HepG2 (cell line): ENCODE data around the gene PPP2R5C. TPM values are rescaled to one million over a fixed set of nuclear protein-coding genes. Genes with fewer than 3 reads are reported as not detected.

Experiments
- ATAC-seq: fragments of 200-7000 bp; cut with Tn5 transposase; 3 replicates; pipeline ENCODE4 v1.9.1; 2020; ENCODE audit warnings: mild to moderate bottlenecking, moderate library complexity
- BruUV-seq: library from RNA; stranded (reverse); fragments of 400-500 nt; replicated peaks from 2 replicates; lab custom pipeline; 2021; lab: Mats Ljungman, UMichigan
- CTCF ChIA-PET: fragments of 300-600 bp; formaldehyde crosslinking; extraction: SDS; loops from one replicate; lab custom pipeline; 2021; ENCODE audit warnings: low total read pairs, inconsistent platforms, low intra/inter-chr PET ratio; lab: Yijun Ruan, JAX
- POLR2A ChIA-PET: fragments of 350-600 bp; sonication (Branson Sonifier 250); formaldehyde crosslinking; loops from one replicate; lab custom pipeline; 2020; ENCODE audit warnings: antibody characterized with exemption, inconsistent platforms; lab: Yijun Ruan, JAX
- DNase-seq: peaks from one replicate; pipeline ENCODE4 v3.0.0-alpha.2; 2015; ENCODE audit warnings: low spot score
- FAIRE-seq: peaks from 3 replicates; lab custom pipeline; 2011; peaks lifted over from hg19 to GRCh38; lab: Jason Lieb, UNC
- H2AFZ ChIP-seq: one replicate; pipeline ENCODE4 v1.6.1; 2011; ENCODE audit warnings: low read length, inconsistent platforms
- H3K27ac ChIP-seq: fragments of 300-600 bp; 3 replicates; pipeline ENCODE4 v1.8.0; 2011; ENCODE audit warnings: mixed run types, mild to moderate bottlenecking, mixed read lengths, low read length, inconsistent platforms; ENCODE audit not compliant: insufficient read depth; ENCODE audit errors: extremely low read length
- H3K27me3 ChIP-seq, 2 experiments: fragments of 200-600 bp in 1 of 2; 2 replicates in 1 of 2; 3 replicates in 1 of 2; pipeline versions ENCODE4 v1.6.0 to v1.8.0; 2011; ENCODE audit warnings: low read length in 2 of 2, mild to moderate bottlenecking in 2 of 2, moderate library complexity in 2 of 2, inconsistent platforms in 1 of 2; ENCODE audit not compliant: insufficient read depth in 2 of 2, control insufficient read depth in 1 of 2
- H3K36me3 ChIP-seq, 2 experiments: fragments of 200-600 bp in 1 of 2; replicated peaks in 1 of 2; 2 replicates in 1 of 2; 3 replicates in 1 of 2; pipeline versions ENCODE4 v1.5.1 to v1.8.0; 2011; ENCODE audit warnings: low read length in 2 of 2, inconsistent platforms in 1 of 2; ENCODE audit not compliant: insufficient read depth in 2 of 2, control insufficient read depth in 1 of 2
- H3K4me1 ChIP-seq: 2 replicates; pipeline ENCODE4 v1.5.1; 2012; ENCODE audit warnings: low read length, inconsistent platforms; ENCODE audit not compliant: insufficient read depth
- H3K4me2 ChIP-seq: 2 replicates; pipeline ENCODE4 v1.6.0; 2011; ENCODE audit warnings: low read depth, low read length, inconsistent platforms
- H3K4me3 ChIP-seq, 3 experiments: fragments of 200-600 bp in 1 of 3; sonication (generic), shearing (Covaris generic) in 1 of 3; replicated peaks in 1 of 3; 2 replicates each; pipeline ENCODE4 v1.5.1; 2011 to 2016; ENCODE audit warnings: low read length in 3 of 3, inconsistent platforms in 2 of 3, low read depth in 2 of 3, mild to moderate bottlenecking in 2 of 3, control low read depth in 1 of 3, mixed read lengths in 1 of 3; ENCODE audit not compliant: insufficient read depth in 1 of 3
- H3K79me2 ChIP-seq: one replicate; pipeline ENCODE4 v1.6.1; 2011; ENCODE audit warnings: low read length, inconsistent platforms; ENCODE audit not compliant: insufficient read depth
- H3K9ac ChIP-seq: 2 replicates; pipeline ENCODE4 v1.6.0; 2011; ENCODE audit warnings: mild to moderate bottlenecking, low read depth, low read length, inconsistent platforms; ENCODE audit not compliant: insufficient read depth
- H3K9me3 ChIP-seq: 2 replicates; pipeline ENCODE4 v1.5.1; 2012; ENCODE audit warnings: mild to moderate bottlenecking, low read length
- H4K20me1 ChIP-seq: 2 replicates; pipeline ENCODE4 v1.6.0; 2011; ENCODE audit warnings: inconsistent platforms, mild to moderate bottlenecking, low read length, moderate library complexity; ENCODE audit not compliant: insufficient read depth
- FOXO1 ChIP-seq: sonication (generic); formaldehyde crosslinking; IDR thresholded peaks from 2 replicates; pipeline ENCODE4 v1.4.0; 2020; ENCODE audit warnings: missing genetic modification reagents
- POLR2A ChIP-seq, 2 experiments: IDR thresholded peaks; 2 replicates each; pipeline ENCODE4 v1.6.1; 2011; ENCODE audit warnings: low read depth in 2 of 2, low read length in 2 of 2, mild to moderate bottlenecking in 1 of 2, moderate library complexity in 1 of 2; ENCODE audit not compliant: insufficient read depth in 1 of 2
- POLR2AphosphoS5 ChIP-seq: IDR thresholded peaks from 2 replicates; pipeline ENCODE4 v1.6.1; 2012; ENCODE audit warnings: low read depth, low read length
- STAT5B ChIP-seq: sonication (generic); formaldehyde crosslinking; IDR thresholded peaks from 2 replicates; pipeline ENCODE4 v1.4.0; 2020; ENCODE audit warnings: missing genetic modification reagents
- TIGD3 ChIP-seq: sonication (generic); formaldehyde crosslinking; IDR thresholded peaks from 2 replicates; pipeline ENCODE4 v1.5.1; 2020; ENCODE audit warnings: mild to moderate bottlenecking, missing genetic modification reagents, borderline replicate concordance
- ZC3H13 ChIP-seq: sonication (generic); formaldehyde crosslinking; IDR thresholded peaks from 2 replicates; pipeline ENCODE4 v1.8.1; 2023; ENCODE audit warnings: mild to moderate bottlenecking, missing genetic modification reagents, moderate library complexity
- WGBS: methylation state at CpG from one replicate; pipeline ENCODE4 v1.1.6; 2017; ENCODE audit warnings: low lambda C conversion rate; 5-methylcytosine and 5-hydroxymethylcytosine counted together
- in situ Hi-C: cut with HindIII; loops from 2 replicates; pipeline ENCODE4 v1.10.0; 2017; ENCODE audit warnings: low pct_unique_long_range_greater_than_20kb; ENCODE audit not compliant: extremely low pct_ligation_motif_present
- intact Hi-C: fragments of 100-400 bp; cut with micrococcal nuclease; formaldehyde crosslinking; loops from one replicate; pipeline ENCODE4 v1.10.0; 2022; ENCODE audit not compliant: unreplicated experiment
- polyA plus RNA-seq, 8 experiments: library from polyadenylated mRNA; depleted of rRNA in 3 of 8; stranded (reverse) in 7 of 8; unstranded in 1 of 8; fragments of >200 nt; fragmentation: Illumina TruSeq in 4 of 8; extraction: Trizol in 4 of 8; gene quantifications; 2 replicates each; pipeline versions ENCODE4 v1.2.1 to v1.2.3, GENCODE V29; 2011 to 2016; ENCODE audit warnings: low read depth in 4 of 8, missing spikeins in 1 of 8, mixed read lengths in 1 of 8; ENCODE audit not compliant: insufficient read depth in 1 of 8
- total RNA-seq, 5 experiments: library from RNA; depleted of rRNA; stranded (reverse); fragments of >200 nt; fragmentation: Illumina TruSeq; extraction: Trizol; gene quantifications; 2 replicates each; pipeline ENCODE4 v1.2.3, GENCODE V29; 2016; ENCODE audit warnings: low read depth in 1 of 5
- TF ChIP-seq, protein P1 (sequence below): sonication (generic); formaldehyde crosslinking; IDR thresholded peaks from 2 replicates; pipeline ENCODE4 v1.9.0; 2021; ENCODE audit warnings: missing genetic modification reagents, borderline replicate concordance

PPP2R5C gene
- total and polyA plus RNA-seq, 2 of the 13 experiments (the other 11 are each of a cell fraction or from before 2014, with no cell fraction given): 74.3 to 78.5 TPM

DNA sequence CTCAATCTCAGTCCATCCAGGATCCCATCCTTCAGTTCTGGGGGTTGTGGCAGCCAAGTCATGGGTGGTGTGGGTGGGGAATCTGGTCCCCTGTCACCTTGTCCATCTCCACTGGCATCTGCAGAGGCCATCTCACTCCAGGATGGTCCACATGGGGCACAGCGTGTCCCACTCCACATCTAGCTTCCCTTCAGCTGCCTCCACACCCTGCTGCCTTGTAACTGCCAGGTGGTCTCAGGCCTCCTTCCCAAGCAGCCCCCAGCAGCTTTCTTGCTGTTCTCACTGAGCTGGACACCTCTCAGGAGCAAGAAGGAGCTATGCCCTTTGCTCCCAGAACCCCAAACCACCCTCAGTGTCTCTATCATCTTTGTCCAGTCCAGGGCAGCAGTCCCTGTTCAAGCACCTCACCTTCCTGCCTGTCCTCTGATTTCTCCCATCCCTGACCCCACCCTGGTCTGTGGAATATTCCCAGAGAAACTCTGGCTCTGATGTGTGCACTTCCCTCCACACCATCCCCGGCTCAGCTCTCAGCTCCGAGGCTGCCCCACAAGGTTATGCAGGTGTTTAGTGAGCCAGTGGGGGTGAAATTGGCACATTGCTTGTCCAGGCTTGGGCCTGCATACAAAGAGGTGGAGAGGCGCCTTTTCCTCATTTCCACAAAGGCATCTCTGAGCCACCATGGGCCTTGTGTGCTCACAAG is 189.2 kb downstream of the PPP2R5C start:
- H3K4me1 ChIP-seq: peaks cover 20% of the 10 kb centered on the region
- no peak for DNase-seq
- H2AFZ ChIP-seq: no peak overlapping the region
- peaks cover 15% of the 10 kb centered on the region for H3K79me2 ChIP-seq
- ATAC-seq: no peak
- H4K20me1 ChIP-seq: no peaks in the 10 kb centered on the region
- no peaks in the 10 kb centered on the region for H3K9me3 ChIP-seq
- CTCF ChIA-PET: no interaction called here
- no TSS peak for BruUV-seq
- WGBS: 53% methylated on average over 4 of the region's 4 CpGs
- no peak overlapping the region for H3K9ac ChIP-seq
- TF ChIP-seq TIGD3 (CRISPR knock-in tag): no peak
- no peak for TF ChIP-seq STAT5B
- TF ChIP-seq FOXO1 (CRISPR knock-in tag): no peak
- TF ChIP-seq ZC3H13 (CRISPR knock-in tag): peak; percentile 85
- TF ChIP-seq POLR2A (IDR thresholded peaks at IDR 0.05; ENCODE audit: insufficient read depth in 1 of 2, low read depth in 2 of 2, low read length in 2 of 2): peak in 1 of 2 experiments; percentile 54; a peak in 1 of 4 replicates
- peak; percentile 34; the same call in 1 of the 2 replicates for TF ChIP-seq POLR2AphosphoS5
- TF ChIP-seq, protein P1, sequence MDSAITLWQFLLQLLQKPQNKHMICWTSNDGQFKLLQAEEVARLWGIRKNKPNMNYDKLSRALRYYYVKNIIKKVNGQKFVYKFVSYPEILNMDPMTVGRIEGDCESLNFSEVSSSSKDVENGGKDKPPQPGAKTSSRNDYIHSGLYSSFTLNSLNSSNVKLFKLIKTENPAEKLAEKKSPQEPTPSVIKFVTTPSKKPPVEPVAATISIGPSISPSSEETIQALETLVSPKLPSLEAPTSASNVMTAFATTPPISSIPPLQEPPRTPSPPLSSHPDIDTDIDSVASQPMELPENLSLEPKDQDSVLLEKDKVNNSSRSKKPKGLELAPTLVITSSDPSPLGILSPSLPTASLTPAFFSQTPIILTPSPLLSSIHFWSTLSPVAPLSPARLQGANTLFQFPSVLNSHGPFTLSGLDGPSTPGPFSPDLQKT (CRISPR knock-in tag): no peak
- TF ChIP-seq, all 625 proteins: peak for 3
- no peak for FAIRE-seq
- H3K27me3 ChIP-seq: no peaks in the 10 kb centered on the region; a peak in 1 of 5 replicates
- no peak overlapping the region for H3K27ac ChIP-seq
- peak overlapping the region; percentile 41 for H3K4me2 ChIP-seq
- intact Hi-C loops (no loop called here), in situ Hi-C loops (no loop called here)
- no peak overlapping the region for H3K4me3 ChIP-seq
- H3K36me3 ChIP-seq: no peaks in the 10 kb centered on the region
- POLR2A ChIA-PET: no interaction called here
